C4-2B (cell line): ENCODE measurements around the gene MTO1.

Experiments
- ZFX ChIP-seq: fragments of 450-650 bp; IDR thresholded peaks from 2 replicates; pipeline ENCODE4 v1.6.1; 2017
- TF ChIP-seq, protein P1 (sequence below): fragments of 450-650 bp; conservative IDR thresholded peaks from 2 replicates; pipeline ENCODE4 v1.5.1; 2017; ENCODE audit warnings: mild to moderate bottlenecking

DNA sequence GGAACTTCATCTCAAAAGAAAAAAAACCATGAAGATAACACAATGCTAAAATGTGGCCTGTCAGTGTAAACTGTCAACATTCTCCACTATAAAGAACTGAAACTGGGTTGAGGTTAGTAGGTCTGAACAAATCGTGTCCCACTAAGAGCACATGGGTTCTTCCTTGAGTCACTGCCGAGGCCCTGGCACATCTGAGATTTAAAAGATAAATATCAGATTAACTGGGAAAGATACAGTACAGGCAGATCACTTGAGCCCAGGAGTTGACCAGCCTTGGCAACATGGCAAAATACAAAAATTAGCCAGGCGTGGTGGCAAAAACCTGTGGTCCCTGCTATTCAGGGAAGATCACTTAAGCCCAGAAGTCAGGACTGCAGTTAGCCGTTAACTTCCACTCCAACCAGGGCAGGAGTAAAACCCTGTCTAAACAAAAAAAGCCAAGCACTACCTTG, 53.7 kb downstream of the MTO1 start:
- TF ChIP-seq, protein P1, sequence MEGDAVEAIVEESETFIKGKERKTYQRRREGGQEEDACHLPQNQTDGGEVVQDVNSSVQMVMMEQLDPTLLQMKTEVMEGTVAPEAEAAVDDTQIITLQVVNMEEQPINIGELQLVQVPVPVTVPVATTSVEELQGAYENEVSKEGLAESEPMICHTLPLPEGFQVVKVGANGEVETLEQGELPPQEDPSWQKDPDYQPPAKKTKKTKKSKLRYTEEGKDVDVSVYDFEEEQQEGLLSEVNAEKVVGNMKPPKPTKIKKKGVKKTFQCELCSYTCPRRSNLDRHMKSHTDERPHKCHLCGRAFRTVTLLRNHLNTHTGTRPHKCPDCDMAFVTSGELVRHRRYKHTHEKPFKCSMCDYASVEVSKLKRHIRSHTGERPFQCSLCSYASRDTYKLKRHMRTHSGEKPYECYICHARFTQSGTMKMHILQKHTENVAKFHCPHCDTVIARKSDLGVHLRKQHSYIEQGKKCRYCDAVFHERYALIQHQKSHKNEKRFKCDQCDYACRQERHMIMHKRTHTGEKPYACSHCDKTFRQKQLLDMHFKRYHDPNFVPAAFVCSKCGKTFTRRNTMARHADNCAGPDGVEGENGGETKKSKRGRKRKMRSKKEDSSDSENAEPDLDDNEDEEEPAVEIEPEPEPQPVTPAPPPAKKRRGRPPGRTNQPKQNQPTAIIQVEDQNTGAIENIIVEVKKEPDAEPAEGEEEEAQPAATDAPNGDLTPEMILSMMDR: no peak
- no peak for TF ChIP-seq ZFX
